ENCODE results near the gene SCAF11. TPM values are rescaled to one million over a fixed set of nuclear protein-coding genes. Genes with fewer than 3 reads are reported as not detected.

The SCAF11 gene

GRCh38 chr12:45878630-45879255 lies 111.6 kb downstream of the SCAF11 start:
- no peak overlapping the region for H3K9ac ChIP-seq (ENCODE audit: low read depth, low read length)
- no peak overlapping the region for H3K4me3 ChIP-seq (ENCODE audit: low read length)
- H3K27me3 ChIP-seq (ENCODE audit: control insufficient read depth, insufficient read depth, low read length), result no peaks in the 10 kb centered on the region
- no peaks in the 10 kb centered on the region for H3K4me1 ChIP-seq (ENCODE audit: control insufficient read depth, insufficient read depth, low read length)
- no peaks in the 10 kb centered on the region for H3K9me3 ChIP-seq (replicated peaks; ENCODE audit: low read length)
- H3K36me3 ChIP-seq (ENCODE audit: insufficient read depth, low read length), result peaks cover 12% of the 10 kb centered on the region
- H3K4me2 ChIP-seq (ENCODE audit: low read length), result no peak overlapping the region

GRCh38 chr12:45877069-45877468 lies 113.3 kb downstream of the SCAF11 start:
- Histone ChIP-seq H3K27me3 (ENCODE audit: control insufficient read depth, insufficient read depth, low read length) (no peaks in the 10 kb centered on the region), H3K36me3 (ENCODE audit: insufficient read depth, low read length) (peaks cover 14% of the 10 kb centered on the region), H3K4me2 (ENCODE audit: low read length) (no peak overlapping the region)

GRCh38 chr12:45872446-45872845 lies 117.9 kb downstream of the SCAF11 start:
- no peaks in the 10 kb centered on the region for H3K4me1 ChIP-seq (ENCODE audit: control insufficient read depth, insufficient read depth, low read length)
- no peaks in the 10 kb centered on the region for H3K27me3 ChIP-seq (ENCODE audit: control insufficient read depth, insufficient read depth, low read length)
- H3K9ac ChIP-seq (ENCODE audit: low read depth, low read length), result no peak overlapping the region
- peaks cover 14% of the 10 kb centered on the region for H3K36me3 ChIP-seq (ENCODE audit: insufficient read depth, low read length)
- no peaks in the 10 kb centered on the region for H3K9me3 ChIP-seq (replicated peaks; ENCODE audit: low read length)
- H3K4me2 ChIP-seq (ENCODE audit: low read length), result no peak overlapping the region
- no peak overlapping the region for H3K4me3 ChIP-seq (ENCODE audit: low read length)

More at GRCh38 chr12:45877069-45877468, 113.3 kb downstream of the SCAF11 start:
- H3K4me1 ChIP-seq (ENCODE audit: control insufficient read depth, insufficient read depth, low read length), result no peaks in the 10 kb centered on the region
- no peak overlapping the region for H3K4me3 ChIP-seq (ENCODE audit: low read length)
- no peaks in the 10 kb centered on the region for H3K9me3 ChIP-seq (replicated peaks; ENCODE audit: low read length)
- no peak overlapping the region for H3K9ac ChIP-seq (ENCODE audit: low read depth, low read length)

Small RNAs within 50 kb of the gene (small RNA-seq; reads per million reads assigned to genes)
- gene RN7SL246P, result not detected

Data from skeletal muscle satellite cell (primary cell).